Stimulated activated CD8-positive, alpha-beta memory T cell treated with anti-CD3 and anti-CD28 coated beads, Interleukin-2, amount 100 ng/mL, for 1 hour (primary cell): Measurements from ENCODE around the gene PRKAG2.

Source experiments
- DNase-seq, 2 donors: peaks; one replicate each; pipeline ENCODE4 v3.0.0-alpha.2; 2020; ENCODE audit warnings: low read depth in 2 of 2

The PRKAG2 gene

DNA sequence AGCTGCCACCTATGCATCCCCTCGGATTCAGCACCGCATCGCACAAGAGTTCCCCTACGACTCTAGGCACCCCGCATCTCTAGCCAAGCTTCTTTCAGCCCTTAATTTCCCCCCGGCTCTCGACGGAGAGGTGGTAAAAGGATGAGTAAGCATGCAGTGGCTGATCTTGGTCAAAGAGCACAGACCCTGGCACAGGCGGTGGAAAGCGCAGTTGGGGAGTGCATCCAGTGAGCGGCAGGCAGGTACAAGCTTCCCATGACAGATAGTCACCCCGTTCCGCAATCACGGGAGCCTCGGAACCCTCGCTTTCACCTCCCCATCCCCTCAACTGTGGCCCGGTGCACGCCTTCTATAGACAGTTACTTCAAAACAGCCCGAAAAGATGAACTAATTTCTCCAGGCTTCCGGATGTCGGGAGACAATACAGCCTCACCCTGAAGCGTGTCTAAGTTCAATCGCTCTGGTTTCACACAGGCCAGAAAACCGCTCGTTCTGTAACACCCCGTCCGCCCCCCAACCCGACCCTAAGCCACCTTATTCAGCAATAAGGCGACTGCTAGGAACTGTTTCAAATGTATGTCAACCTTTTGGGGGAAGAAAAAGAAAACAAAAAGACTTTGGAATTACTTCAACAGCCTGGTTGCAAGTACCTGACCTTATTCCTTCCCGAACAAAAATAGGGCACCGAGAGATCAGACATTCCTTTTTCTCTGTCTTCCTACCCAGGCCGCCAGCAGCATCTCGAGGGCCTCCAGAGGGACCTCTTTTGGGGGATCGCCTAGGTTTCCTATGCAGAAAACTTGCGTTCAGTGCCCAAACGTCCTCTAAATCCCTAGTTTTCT is 358.6 kb downstream of the PRKAG2 start:
- peak; percentile 20 to 33 for DNase-seq

DNA sequence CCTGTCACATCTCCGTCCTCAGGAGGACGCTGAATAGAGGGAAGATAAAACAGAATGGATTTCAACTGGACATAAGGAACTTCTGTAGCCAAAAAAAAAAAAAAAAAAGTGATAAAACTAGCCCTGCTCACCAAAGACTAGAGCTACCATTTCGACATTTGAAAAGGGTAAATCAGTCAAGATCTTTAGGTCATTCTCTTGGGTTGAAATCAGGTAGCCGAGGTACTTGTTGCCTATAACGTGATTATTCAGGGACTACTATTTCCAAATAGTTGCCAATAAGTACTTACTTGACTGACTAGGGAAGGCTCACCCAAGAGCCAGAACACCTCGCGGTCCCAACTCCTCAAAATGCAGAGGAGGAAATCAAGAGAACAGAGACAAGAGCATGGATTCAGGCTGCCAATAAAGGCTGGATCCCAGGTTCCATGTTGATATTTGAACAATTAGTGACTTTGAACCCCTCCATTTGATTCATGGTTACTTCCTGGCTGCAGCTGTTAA is 359.3 kb downstream of the PRKAG2 start:
- DNase-seq = no peak

- no peak for DNase-seq
Measured at GRCh38 chr7:151515276-151515565, 361.7 kb downstream of the PRKAG2 start.

GRCh38 chr7:151514461-151515275 is 362.2 kb downstream of the PRKAG2 start:
- no peak for DNase-seq

- no peak for DNase-seq
Measured at GRCh38 chr7:151513133-151513532, 363.8 kb downstream of the PRKAG2 start.

DNA sequence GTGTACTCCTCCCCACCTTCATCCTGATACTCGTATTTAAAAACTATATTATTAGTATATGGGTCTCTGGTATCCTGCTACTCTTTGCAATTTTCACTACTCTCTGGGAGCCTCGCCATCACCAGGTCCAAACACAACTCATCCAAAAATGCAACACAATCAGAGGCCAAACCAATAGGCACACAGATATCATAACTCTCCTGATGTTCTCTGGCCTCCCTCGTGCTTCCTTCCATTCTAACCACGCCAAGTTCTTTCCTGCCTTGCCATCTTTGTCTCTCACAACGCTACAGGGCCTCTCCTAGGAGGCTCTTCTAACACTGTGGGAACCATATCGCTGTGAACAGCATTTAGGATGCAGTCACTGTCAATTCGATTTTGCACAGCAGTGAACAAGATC is 364.6 kb downstream of the PRKAG2 start:
- DNase-seq = no peak

GRCh38 chr7:151511946-151512345 is 365.0 kb downstream of the PRKAG2 start:
- no peak for DNase-seq

GRCh38 chr7:151511270-151511669 is 365.6 kb downstream of the PRKAG2 start:
- DNase-seq = no peak

DNA sequence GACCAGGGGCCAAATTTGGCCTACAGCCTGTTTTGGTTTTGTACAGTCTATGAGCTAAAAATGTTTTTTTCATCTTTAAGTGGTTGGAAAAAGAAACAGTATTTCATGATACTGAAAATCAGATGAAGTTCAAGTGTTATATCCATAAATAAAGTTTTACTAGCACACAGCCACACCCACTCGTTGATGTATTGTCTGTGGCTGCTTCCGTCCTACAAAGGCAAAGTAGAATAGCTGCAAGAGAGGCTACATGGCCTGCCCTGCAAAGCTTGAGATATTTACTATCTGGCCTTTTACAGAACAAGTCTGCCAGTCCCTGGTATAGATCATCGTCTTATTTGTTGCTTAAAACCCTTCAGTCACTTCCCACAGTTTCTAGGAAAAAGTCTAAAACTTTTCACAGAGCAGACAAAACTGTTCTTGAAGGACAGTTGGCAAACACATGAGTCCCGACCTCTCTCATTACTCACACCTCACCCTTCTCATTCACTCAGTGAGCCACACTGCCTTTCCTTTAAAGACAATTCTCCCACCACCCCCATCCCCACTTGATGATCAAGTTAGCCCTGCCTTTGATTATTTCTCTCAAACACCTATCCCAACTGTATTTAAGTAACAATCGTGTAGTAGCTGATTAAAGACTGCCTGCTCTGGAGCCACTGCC is 367.1 kb downstream of the PRKAG2 start:
- DNase-seq = no peak

GRCh38 chr7:151508991-151509390 is 367.9 kb downstream of the PRKAG2 start:
- no peak for DNase-seq

GRCh38 chr7:151507806-151508205 is 369.1 kb downstream of the PRKAG2 start:
- DNase-seq = no peak

- DNase-seq = no peak
Measured at GRCh38 chr7:151506901-151507382, 370.0 kb downstream of the PRKAG2 start.
